Measurements from ENCODE around the gene DENND4B. TPM values are rescaled to one million over a fixed set of nuclear protein-coding genes. Genes with fewer than 3 reads are reported as not detected.
A peak's percentile ranks its signal among the peaks of the same experiment; 100 is the strongest.

The DENND4B gene
- total RNA-seq, 1 experiment from 2014 or later: 66.6 TPM

GRCh38 chr1:153958961-153959260 is 12.4 kb upstream of the DENND4B start:
- Histone ChIP-seq H3K27ac (ENCODE audit: low read depth, low read length, poor library complexity, severe bottlenecking) (peak overlapping the region; percentile 0), H3K4me1 (ENCODE audit: insufficient read depth, low read length, poor library complexity, severe bottlenecking) (peaks cover 18% of the 10 kb centered on the region), H3K9me3 (ENCODE audit: low read depth, low read length, poor library complexity, severe bottlenecking) (no peaks in the 10 kb centered on the region), H3K36me3 (ENCODE audit: insufficient read depth, low read length, poor library complexity, severe bottlenecking) (peaks cover 13% of the 10 kb centered on the region), H3K27me3 (replicated peaks; ENCODE audit: insufficient read depth, low read depth, low read length, poor library complexity) (no peaks in the 10 kb centered on the region), H3K4me3 (ENCODE audit: low read depth, low read length, poor library complexity, severe bottlenecking) (peak overlapping the region; percentile 95)
- BruUV-seq (replicated peaks): no TSS peak
- intact Hi-C loops (cut with micrococcal nuclease; ENCODE audit: unreplicated experiment): no loop called here
- no peak for DNase-seq (ENCODE audit: low spot score)
- ChIA-PET POLR2A (ENCODE audit: low non-redundant PET) (interaction anchor here (0.5 kb wide), 1 partner anchor 17 kb away, joined by 3 read pairs; no protein-coding TSS in a partner anchor), CTCF (no interaction called here)
- TF ChIP-seq CTCF (conservative IDR thresholded peaks at IDR 0.05; ENCODE audit: low read depth, low read length) (no peak), EZH2 (IDR thresholded peaks at IDR 0.05; ENCODE audit: borderline replicate concordance, low read depth, low read length, poor library complexity, severe bottlenecking) (no peak)

GRCh38 chr1:153958111-153958960 is 11.8 kb upstream of the DENND4B start, which contains the start of gene CRTC2:
TSS of gene CRTC2 (minus strand) at chr1:153958612. CDS start at chr1:153958497, 115 bp downstream.
- CTCF ChIA-PET: interaction anchor here (0.7 kb wide), 1 partner anchor 151 kb away, joined by 3 read pairs; no protein-coding TSS in a partner anchor
- no peaks in the 10 kb centered on the region for H3K9me3 ChIP-seq (ENCODE audit: low read depth, low read length, poor library complexity, severe bottlenecking)
- POLR2A ChIA-PET (ENCODE audit: low non-redundant PET): interaction anchor here (0.5 kb wide), 1 partner anchor 16 kb away, joined by 3 read pairs; no protein-coding TSS in a partner anchor
- intact Hi-C loops (cut with micrococcal nuclease; ENCODE audit: unreplicated experiment): no loop called here
- no TSS peak for BruUV-seq (replicated peaks)
- H3K4me1 ChIP-seq (ENCODE audit: insufficient read depth, low read length, poor library complexity, severe bottlenecking): peaks cover 18% of the 10 kb centered on the region
- peak within 1 kb of the TSS; percentile 84 for H3K27ac ChIP-seq (ENCODE audit: low read depth, low read length, poor library complexity, severe bottlenecking)
- no peak for TF ChIP-seq CTCF (conservative IDR thresholded peaks at IDR 0.05; ENCODE audit: low read depth, low read length)
- no peak for TF ChIP-seq EZH2 (IDR thresholded peaks at IDR 0.05; ENCODE audit: borderline replicate concordance, low read depth, low read length, poor library complexity, severe bottlenecking)
- peak within 1 kb of the TSS; percentile 95 for H3K4me3 ChIP-seq (ENCODE audit: low read depth, low read length, poor library complexity, severe bottlenecking)
- DNase-seq (ENCODE audit: low spot score): peak; percentile 100
- H3K27me3 ChIP-seq (replicated peaks; ENCODE audit: insufficient read depth, low read depth, low read length, poor library complexity): no peaks in the 10 kb centered on the region
- H3K36me3 ChIP-seq (ENCODE audit: insufficient read depth, low read length, poor library complexity, severe bottlenecking): peaks cover 14% of the 10 kb centered on the region

- peak overlapping the region; percentile 84 for H3K27ac ChIP-seq (ENCODE audit: low read depth, low read length, poor library complexity, severe bottlenecking)
- CTCF ChIA-PET: interaction anchor here (0.7 kb wide), 1 partner anchor 150 kb away, joined by 3 read pairs; no protein-coding TSS in a partner anchor
These were observed 11.2 kb upstream of the DENND4B start for GRCh38 chr1:153957744-153958110.

More at GRCh38 chr1:153957744-153958110, 11.2 kb upstream of the DENND4B start:
- Histone ChIP-seq H3K4me3 (ENCODE audit: low read depth, low read length, poor library complexity, severe bottlenecking) (peak overlapping the region; percentile 95), H3K36me3 (ENCODE audit: insufficient read depth, low read length, poor library complexity, severe bottlenecking) (peaks cover 17% of the 10 kb centered on the region), H3K27me3 (replicated peaks; ENCODE audit: insufficient read depth, low read depth, low read length, poor library complexity) (no peaks in the 10 kb centered on the region), H3K4me1 (ENCODE audit: insufficient read depth, low read length, poor library complexity, severe bottlenecking) (peaks cover 18% of the 10 kb centered on the region), H3K9me3 (ENCODE audit: low read depth, low read length, poor library complexity, severe bottlenecking) (no peaks in the 10 kb centered on the region)
- BruUV-seq (replicated peaks): no TSS peak
- POLR2A ChIA-PET (ENCODE audit: low non-redundant PET): no interaction called here
- DNase-seq (ENCODE audit: low spot score): no peak
- intact Hi-C loops (cut with micrococcal nuclease; ENCODE audit: unreplicated experiment): no loop called here
- no peak for TF ChIP-seq EZH2 (IDR thresholded peaks at IDR 0.05; ENCODE audit: borderline replicate concordance, low read depth, low read length, poor library complexity, severe bottlenecking)
- TF ChIP-seq CTCF (conservative IDR thresholded peaks at IDR 0.05; ENCODE audit: low read depth, low read length): no peak

All from A673 (cell line).